Thyroid gland (tissue), 4 donors: ENCODE measurements around the gene FKBP10. TPM values are rescaled to one million over a fixed set of nuclear protein-coding genes. Genes with fewer than 3 reads are reported as not detected.
A peak's percentile ranks its signal among the peaks of the same experiment; 100 is the strongest.

Experiments
- DNase-seq, 2 donors: peaks; one replicate each; pipeline ENCODE4 v3.0.0-alpha.2; 2019
- H3K27ac ChIP-seq, 3 donors: fragments of 200-600 bp; sonication (generic); 1 replicate in 2 of 3; 2 replicates in 1 of 3; pipeline ENCODE4 v1.5.1; 2016 to 2019; ENCODE audit warnings: mild to moderate bottlenecking in 1 of 3, moderate library complexity in 1 of 3
- H3K27me3 ChIP-seq: fragments of 200-600 bp; sonication (generic); one replicate; pipeline ENCODE4 v1.5.1; 2019
- H3K36me3 ChIP-seq, 2 donors: fragments of 200-600 bp; sonication (generic); one replicate each; pipeline ENCODE4 v1.5.1; 2016 to 2019
- H3K4me1 ChIP-seq, 2 donors: fragments of 200-600 bp; sonication (generic); one replicate each; pipeline ENCODE4 v1.5.1; 2017 to 2019
- H3K4me3 ChIP-seq, 3 donors: fragments of 200-600 bp; sonication (generic); replicated peaks in 1 of 3; 1 replicate in 2 of 3; 2 replicates in 1 of 3; pipeline ENCODE4 v1.5.1; 2016; ENCODE audit warnings: mild to moderate bottlenecking in 1 of 3
- H3K9me3 ChIP-seq: fragments of 200-600 bp; sonication (generic); one replicate; pipeline ENCODE4 v1.5.1; 2017
- CTCF ChIP-seq, 6 experiments: fragments of 200-600 bp in 3 of 6; fragments of 450-650 bp in 3 of 6; sonication (generic) in 3 of 6; IDR thresholded peaks; one replicate each; pipeline ENCODE4 v1.5.1; 2016 to 2019; ENCODE audit warnings: antibody characterized with exemption in 6 of 6, mild to moderate bottlenecking in 2 of 6, inconsistent platforms in 1 of 6, moderate library complexity in 1 of 6
- POLR2A ChIP-seq, 2 donors: fragments of 450-650 bp; IDR thresholded peaks; one replicate each; pipeline ENCODE4 v1.6.1; 2017; ENCODE audit warnings: antibody characterized with exemption in 2 of 2, mild to moderate bottlenecking in 2 of 2, moderate library complexity in 1 of 2
- WGBS, 2 donors: methylation state at CpG; one replicate each; pipeline ENCODE4 v1.1.5; 2017; 5-methylcytosine and 5-hydroxymethylcytosine counted together
- intact Hi-C: fragments of 100-400 bp; cut with DNase I; formaldehyde crosslinking; loops from one replicate; pipeline ENCODE4 v1.15.1; 2023
- total RNA-seq, 4 donors: library from RNA; depleted of rRNA; stranded (reverse); fragments of >200 nt; gene quantifications; one replicate each; pipeline ENCODE4 v1.2.3, GENCODE V29; 2016

The FKBP10 gene
- total RNA-seq, 4 donors from 2014 or later, result 42.2 to 75.3 (median 60.4) TPM

- H3K4me1 ChIP-seq, result peaks cover 39 to 48% of the 10 kb centered on the region in 2 donors
- 91 to 94% methylated on average over 9 to 10 of the region's 10 CpGs for WGBS, 2 donors
- TF ChIP-seq CTCF (IDR thresholded peaks at IDR 0.05) (no peak), POLR2A (IDR thresholded peaks at IDR 0.05) (no peak)
- H3K9me3 ChIP-seq, result no peaks in the 10 kb centered on the region
- H3K4me3 ChIP-seq, result no peak overlapping the region
- H3K36me3 ChIP-seq, result no peaks in the 10 kb centered on the region
- H3K27me3 ChIP-seq, result no peaks in the 10 kb centered on the region
- H3K27ac ChIP-seq, result no peak overlapping the region
- intact Hi-C loops, result no loop called here
- DNase-seq, result no peak
Measured at GRCh38 chr17:41796121-41796895, 16.5 kb upstream of the FKBP10 start.

- TF ChIP-seq POLR2A (IDR thresholded peaks at IDR 0.05), result no peak
- no peak for TF ChIP-seq CTCF (IDR thresholded peaks at IDR 0.05)
- H3K9me3 ChIP-seq, result no peaks in the 10 kb centered on the region
- peaks cover 32 to 44% of the 10 kb centered on the region in 2 donors for H3K4me1 ChIP-seq
- H3K36me3 ChIP-seq, result no peaks in the 10 kb centered on the region
- no peak for DNase-seq
- 77 to 80% methylated on average over 3 of the region's 3 CpGs for WGBS, 2 donors
- H3K27me3 ChIP-seq, result no peaks in the 10 kb centered on the region
- intact Hi-C loops, result no loop called here
- H3K4me3 ChIP-seq, result no peak overlapping the region
- no peak overlapping the region for H3K27ac ChIP-seq
Measured at GRCh38 chr17:41797377-41797776, 15.4 kb upstream of the FKBP10 start.

- Histone ChIP-seq H3K36me3 (no peaks in the 10 kb centered on the region), H3K27ac (peak overlapping the region in 1 of 3 donors; percentile 93), H3K9me3 (no peaks in the 10 kb centered on the region), H3K4me3 (no peak overlapping the region), H3K4me1 (peaks cover 14 to 24% of the 10 kb centered on the region in 2 donors), H3K27me3 (no peaks in the 10 kb centered on the region)
- intact Hi-C loops, result no loop called here
- TF ChIP-seq CTCF (IDR thresholded peaks at IDR 0.05) (no peak), POLR2A (IDR thresholded peaks at IDR 0.05) (no peak)
- peak in 1 of 2 donors; percentile 21 for DNase-seq
- WGBS, 2 donors, result 85 to 87% methylated on average over 7 to 8 of the region's 8 CpGs
Measured at GRCh38 chr17:41799366-41799765, 13.4 kb upstream of the FKBP10 start.

- WGBS, 2 donors, result 17 to 21% methylated on average over 16 to 18 of the region's 18 CpGs
- DNase-seq, result peak; percentile 92 to 94
Measured at GRCh38 chr17:41800601-41801373, 12.0 kb upstream of the FKBP10 start.

More at GRCh38 chr17:41800601-41801373, 12.0 kb upstream of the FKBP10 start:
- Histone ChIP-seq H3K4me3 (no peak overlapping the region), H3K27me3 (no peaks in the 10 kb centered on the region), H3K27ac (peak overlapping the region; percentile 89 to 93 (median 93)), H3K9me3 (no peaks in the 10 kb centered on the region), H3K4me1 (peaks cover 14 to 21% of the 10 kb centered on the region in 2 donors), H3K36me3 (no peaks in the 10 kb centered on the region)
- peak in 1 of 2 donors; percentile 47 for TF ChIP-seq POLR2A (IDR thresholded peaks at IDR 0.05)
- no peak for TF ChIP-seq CTCF (IDR thresholded peaks at IDR 0.05)
- intact Hi-C loops, result no loop called here
